Effector CD4-positive, alpha-beta T cell (primary cell): ENCODE data around the gene RAD50.
"Not testable (repeated sequence)": the region's sequence is repeated elsewhere in the genome, so short reads cannot be mapped to it uniquely, and the experiment has no call there.

Source experiments
- DNase-seq: peaks from one replicate; pipeline ENCODE4 v3.0.0-alpha.2; 2020

The RAD50 gene

DNA sequence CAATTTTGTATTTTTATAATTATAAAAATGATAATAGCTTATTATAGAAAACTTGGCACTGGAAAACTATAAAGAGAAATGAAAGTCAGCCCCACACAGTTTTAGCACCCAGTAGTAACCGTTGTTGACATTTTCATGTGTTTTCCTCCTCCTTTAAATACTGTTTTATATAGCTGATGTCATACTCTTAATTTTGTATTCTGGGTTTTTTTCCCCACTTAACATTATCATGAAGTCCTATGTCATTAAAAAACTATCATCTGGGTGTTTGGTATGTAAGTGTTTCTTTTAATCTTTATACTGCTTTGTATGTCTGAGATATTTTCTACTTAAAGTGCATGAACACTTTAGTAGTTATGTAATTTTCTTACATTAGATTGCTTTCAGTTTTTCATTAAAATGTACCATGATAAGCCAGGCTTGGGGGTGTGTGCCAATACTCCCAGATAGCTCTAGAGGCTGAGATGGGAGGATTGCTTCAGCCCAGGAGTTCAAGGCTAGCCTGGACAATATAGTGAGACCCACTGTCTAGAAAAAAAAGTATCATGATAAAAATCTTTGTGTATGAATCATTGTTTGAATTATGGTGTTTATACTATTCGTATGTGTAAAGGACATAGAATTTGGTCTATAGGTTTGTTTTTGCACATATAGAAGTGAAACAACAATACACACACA, 2.7 kb downstream of the RAD50 start:
- DNase-seq, result no peak

DNA sequence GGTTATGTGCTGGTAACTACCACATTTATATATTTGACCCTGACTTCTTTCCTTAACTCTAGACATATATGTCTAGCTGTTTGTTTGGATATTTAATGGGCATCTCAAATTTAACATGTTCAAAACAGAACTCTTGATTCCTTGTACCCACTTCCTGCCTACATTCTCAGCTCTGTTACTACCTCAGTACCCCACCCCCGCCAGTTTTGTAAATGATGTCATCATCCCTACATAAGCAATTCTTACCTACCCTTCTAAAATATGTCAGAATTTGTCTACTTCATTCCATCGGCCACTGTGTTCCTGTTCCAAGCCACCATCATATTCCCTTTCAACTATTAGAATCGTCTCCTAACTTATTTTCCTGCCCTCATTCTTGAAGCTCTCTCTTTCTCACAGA, 4.8 kb downstream of the RAD50 start:
- DNase-seq, result no peak

DNA sequence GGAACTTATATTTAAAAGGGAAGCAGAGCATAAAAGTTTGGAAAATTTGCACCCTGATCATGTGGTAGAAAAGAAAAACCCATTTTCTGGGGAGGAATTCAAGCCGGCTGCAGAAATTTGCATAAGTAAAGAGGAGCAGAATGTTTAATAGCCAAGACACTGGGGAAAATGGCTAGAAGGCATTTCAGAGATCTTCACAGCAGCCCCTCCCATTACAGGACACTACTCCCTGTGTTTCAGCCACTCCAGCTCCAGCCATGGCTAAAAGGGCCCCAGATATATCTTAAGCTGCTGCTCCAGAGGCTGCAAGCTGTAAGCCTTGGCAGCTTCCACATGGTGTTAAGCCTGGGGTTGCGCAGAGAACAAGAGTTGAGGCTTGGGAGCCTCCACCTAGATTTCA, 7.8 kb downstream of the RAD50 start:
- not testable (repeated sequence) for DNase-seq

DNA sequence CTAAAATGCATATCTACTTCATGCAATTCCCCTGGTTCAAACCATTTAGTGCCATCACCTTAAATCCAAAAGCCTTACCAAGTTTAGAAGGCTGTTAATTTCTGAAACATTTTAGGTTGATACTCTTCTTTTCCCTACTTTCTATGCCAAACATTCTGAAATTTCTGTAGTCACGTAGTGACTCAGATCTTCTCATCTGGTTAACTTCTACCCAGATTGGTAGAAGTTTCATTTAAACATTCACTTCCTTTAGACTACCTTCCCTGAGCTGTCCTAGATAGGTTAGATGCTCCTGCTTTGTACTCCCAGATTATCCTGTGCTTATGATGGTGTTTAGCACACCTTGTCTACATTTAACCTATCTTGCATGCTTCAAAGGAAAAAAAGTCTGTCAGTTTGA, 9.9 kb downstream of the RAD50 start:
- DNase-seq, result no peak

DNA sequence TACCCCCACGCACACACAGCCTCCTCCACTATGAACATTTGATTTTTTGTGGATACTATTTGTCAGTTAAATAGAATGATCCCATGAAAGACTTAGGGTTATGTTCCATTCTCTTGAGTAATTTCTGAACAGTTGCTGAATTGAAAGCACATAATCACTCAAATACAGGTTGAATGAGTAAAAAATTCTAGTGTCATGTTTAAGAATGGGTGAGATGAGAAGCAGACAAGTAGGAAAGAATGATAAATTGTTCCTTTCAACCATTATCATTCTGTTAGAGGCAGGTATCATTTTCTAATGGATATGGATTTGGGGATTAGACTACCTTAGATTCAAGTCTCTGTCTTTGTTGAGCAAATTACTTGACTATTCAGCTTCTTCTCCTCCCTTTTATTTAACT, 19.3 kb downstream of the RAD50 start:
- DNase-seq, result no peak

DNA sequence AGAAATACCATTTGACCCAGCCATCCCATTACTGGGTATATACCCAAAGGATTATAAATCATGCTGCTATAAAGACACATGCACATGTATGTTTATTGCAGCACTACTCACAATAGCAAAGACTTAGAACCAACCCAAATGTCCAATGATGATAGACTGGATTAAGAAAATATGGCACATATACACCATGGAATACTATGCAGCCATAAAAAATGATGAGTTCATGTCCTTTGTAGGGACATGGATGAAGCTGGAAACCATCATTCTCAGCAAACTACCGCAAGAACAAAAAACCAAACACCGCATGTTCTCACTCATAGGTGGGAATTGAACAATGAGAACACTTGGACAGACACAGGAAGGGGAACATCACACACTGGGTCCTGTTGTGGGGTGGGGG, 27.8 kb downstream of the RAD50 start:
- not testable (repeated sequence) for DNase-seq

DNA sequence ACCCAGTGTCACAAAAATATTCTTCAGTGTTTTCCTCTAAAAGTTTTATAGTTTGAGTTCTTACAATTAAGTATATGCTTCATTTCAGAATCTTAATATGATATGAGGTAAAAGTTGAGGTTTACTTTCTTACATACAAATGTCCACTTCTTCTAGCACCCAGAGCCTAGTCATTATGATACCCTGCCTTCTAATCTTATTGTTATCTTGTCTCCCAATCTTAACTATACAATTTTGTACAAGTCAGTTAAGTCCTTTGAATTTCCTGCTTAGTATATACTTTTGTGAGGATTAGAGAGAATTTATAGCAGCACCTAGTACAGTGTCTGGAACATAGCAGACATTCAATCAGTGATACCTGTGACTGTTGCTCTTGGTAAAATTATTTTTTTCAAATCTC, 29.3 kb downstream of the RAD50 start:
- no peak for DNase-seq

DNA sequence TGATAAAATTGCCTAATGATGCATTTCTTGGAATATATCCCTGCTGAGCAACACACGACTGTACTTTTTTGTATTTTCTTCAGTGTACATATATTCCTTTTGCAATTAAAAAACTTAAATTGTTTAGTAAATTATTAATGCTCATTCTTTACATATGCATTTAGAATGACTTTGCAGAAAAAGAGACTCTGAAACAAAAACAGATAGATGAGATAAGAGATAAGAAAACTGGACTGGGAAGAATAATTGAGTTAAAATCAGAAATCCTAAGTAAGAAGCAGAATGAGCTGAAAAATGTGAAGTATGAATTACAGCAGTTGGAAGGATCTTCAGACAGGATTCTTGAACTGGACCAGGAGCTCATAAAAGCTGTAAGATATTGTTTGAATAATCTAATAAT, 32.7 kb downstream of the RAD50 start:
- no peak for DNase-seq

DNA sequence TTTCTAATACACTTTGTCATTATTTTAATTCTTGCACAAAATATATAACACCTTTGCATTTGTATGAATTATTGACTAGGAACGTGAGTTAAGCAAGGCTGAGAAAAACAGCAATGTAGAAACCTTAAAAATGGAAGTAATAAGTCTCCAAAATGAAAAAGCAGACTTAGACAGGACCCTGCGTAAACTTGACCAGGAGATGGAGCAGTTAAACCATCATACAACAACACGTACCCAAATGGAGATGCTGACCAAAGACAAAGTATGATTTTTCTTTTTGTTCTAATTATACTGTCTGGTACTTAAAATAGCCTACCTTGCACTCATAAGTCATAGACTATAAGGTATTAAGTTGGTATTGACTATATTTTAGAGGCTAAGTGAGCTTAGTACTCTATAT, 34.4 kb downstream of the RAD50 start:
- DNase-seq, result no peak

DNA sequence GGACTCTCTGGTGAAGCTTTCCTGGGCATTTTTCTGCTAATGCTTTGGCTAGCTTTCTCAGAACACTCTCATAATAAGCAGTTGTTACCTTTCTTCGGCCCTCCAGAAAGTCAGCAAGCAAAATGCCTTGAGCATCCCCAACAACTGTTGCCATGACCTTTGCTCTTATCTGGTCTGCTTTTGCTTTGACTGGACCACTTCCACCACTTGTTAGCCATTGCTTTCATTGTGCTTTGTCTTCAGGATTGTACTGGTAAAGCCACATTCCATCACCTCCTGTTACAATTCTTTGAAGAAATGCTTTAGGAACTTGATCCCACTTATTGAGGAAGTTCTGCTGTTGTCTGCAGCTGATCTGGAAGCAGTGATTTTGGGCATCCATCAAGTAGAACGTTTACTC, 35.7 kb downstream of the RAD50 start:
- no peak for DNase-seq

DNA sequence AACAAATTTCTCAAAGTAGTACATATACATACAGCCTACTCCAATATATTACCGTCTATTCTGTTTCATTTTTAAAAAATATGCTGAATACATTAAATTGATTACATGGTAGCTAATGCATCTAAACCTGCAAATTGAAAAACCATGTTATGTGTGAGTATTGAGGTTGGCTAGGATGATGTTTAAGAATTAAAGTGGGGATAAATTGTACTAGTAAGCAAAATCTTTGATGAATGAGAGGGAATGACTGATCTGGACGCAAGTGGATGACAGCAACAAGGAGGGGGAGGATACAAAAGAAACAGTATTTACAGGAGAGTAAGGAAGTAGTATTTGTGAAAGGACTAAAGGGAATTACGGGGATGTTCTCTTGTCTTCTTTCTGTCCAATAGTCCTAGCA, 37.4 kb downstream of the RAD50 start:
- DNase-seq, result no peak

DNA sequence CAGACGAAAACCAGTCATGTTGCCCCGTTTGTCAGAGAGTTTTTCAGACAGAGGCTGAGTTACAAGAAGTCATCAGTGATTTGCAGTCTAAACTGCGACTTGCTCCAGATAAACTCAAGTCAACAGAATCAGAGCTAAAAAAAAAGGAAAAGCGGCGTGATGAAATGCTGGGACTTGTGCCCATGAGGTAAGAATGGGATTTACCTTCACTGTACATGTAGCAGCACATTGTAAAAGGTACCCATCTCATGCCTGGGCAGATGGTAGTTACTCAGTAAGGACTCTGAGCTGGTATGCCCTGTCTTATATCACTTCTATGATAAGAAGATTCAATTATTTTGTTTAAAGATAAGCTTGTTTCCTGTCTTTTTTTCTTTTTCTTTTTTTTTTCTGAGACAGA, 38.8 kb downstream of the RAD50 start:
- DNase-seq, result no peak

DNA sequence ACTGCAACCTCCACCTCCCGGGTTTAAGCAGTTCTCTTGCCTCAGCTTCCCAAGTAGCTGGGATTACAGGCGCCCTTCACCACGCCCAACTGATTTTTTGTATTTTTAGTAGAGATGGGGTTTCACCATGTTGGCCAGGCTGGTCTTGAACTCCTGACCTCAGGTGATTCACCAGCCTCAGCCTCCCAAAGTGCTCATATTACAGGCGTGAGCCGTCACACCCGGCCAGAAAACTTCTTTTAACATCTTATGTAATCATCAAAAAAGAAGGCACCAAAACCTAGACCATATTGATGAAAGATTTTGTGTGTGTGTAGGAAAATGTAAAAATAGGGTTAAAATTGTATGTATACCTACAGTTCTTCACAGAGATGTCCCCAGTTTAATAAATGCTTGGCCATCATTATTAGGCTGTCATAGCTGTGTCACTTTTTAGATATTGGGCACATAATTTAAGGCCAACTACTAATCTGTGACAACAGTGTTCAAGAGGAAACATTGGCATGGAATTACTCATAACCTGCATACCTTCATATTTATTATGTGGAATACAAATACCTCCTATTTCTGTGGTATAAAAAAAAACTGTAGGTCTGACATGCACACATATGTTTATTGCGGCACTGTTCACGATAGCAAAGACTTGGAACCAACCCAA, 44.4 kb downstream of the RAD50 start:
- no peak for DNase-seq

DNA sequence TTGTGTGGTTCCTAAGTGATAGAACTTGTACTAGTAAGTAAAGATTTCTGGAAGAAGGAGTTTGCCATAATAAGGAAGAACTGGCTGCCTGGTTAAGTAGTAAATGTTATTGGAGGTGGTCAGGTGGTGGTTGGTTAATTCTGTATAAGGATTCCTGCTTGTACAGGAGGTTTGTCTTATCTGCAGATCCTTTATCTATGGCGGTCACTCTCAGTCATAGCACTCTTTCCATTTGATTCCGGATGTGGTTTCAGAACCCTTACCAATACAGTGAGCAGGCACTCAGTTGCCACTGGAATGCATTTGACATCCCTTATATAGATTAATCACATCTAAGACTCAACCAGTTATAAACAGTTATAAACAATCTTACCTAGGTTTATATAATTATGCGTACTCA, 50.3 kb downstream of the RAD50 start:
- no peak for DNase-seq

DNA sequence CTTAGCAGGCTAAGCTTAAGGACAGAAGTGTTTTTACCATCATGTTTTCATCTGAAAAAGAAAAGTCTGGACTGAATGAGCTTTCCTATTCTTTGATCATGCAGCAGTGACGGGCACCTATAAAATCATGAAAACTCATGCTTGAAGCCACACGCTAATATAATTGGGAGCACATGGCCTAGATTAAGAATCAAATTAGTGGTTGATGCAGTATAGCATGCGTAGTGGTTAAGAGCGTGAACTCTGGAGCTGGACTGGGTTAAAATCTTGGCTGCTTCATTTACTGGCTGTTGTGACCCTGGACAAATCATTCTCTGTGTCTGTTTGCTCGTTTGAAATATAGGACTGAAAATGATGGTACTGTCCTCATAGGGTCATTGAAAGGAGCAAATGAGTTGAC, 51.3 kb downstream of the RAD50 start:
- no peak for DNase-seq

DNA sequence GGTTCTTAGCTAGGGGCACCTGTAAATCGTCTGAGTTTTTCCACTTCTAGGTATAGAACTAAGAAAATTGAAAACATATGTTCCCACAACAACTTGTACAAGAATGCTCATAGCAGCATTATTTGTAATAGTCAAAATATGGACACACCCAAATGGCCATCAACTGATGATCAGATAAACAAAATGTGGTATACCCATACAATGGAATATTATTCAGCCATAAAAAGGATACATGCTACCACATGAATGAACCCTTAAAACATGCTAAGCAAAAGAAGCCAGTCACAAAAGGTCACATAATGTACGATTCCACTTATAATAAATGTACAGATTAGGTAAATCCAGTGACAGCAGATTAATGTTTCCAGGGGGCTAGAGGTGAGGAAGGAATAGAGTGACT, 55.2 kb downstream of the RAD50 start:
- DNase-seq, result no peak

DNA sequence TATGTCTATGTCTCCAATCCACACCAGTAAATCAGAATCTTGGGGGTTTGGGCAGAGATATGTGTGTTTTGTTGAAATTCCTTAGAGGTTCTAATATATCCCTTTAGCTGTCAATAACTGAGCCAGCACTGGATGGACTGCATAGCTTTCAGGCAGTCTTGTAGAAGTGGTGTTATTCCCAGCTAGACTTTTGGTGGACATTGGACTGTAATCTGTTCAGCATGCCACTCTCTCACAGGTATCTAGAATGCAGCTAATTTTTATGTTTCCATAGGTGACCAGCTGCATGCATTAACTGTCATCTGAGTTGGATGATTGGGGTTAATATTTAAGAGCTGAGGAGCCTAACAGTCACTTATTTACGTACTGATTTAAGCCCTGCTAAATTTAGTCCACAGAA, 56.1 kb downstream of the RAD50 start:
- DNase-seq, result no peak

DNA sequence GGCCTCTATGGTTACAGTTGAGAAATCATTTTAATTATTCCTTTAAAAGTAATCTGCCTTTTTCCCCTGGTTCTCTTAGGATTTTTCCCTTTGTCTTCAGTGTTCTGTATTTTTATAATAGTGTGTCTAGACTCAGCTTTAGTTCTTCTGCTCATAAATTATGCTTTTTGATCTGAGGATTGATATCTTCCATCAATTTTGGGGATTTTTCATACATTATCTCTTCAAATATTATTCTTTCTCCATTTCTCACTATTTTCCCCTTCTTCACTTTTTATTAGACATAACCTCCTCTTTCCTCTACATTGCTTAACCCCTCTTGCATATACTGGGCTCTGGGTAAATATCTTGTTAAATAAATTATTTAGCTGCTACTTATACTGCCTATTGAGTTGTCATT, 64.9 kb downstream of the RAD50 start:
- DNase-seq, result no peak

DNA sequence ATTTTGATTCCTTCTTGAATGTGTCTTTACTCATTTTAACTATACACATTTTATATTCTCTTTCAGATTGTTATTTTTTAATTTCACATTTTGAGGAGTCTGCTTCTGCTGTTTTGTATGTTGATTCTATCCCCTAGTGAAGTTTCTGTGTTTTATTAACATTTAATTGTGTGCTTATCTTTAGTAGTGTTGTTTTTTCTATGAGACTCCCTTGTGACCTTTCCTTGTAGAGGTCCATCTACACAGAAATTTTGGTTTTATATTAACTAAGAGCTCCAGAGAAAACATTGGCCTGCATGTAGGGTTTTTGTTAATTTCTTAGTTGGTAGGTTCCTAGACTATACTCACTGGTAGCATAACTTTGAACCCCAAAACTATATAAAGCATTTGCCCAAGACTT, 65.8 kb downstream of the RAD50 start:
- DNase-seq, result no peak

DNA sequence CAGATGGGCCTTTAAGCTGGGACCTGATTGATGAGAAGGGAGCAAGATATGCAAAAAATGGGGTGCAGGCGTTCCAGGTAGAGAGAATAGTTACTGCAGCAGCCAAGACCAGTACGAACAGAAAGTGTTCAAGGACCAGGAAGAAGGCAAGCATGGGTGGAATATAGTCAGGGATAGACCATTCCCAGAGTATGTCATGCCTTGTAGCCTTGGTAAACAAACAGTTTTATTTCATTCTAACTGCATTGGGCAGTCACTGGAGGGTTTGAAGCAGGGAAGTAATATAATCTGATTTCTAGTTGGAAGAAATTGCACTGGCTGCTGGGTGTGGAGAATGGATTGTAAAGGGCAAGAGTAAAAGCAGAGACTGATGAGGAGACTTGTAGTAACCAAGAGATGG, 70.7 kb downstream of the RAD50 start:
- DNase-seq, result no peak

DNA sequence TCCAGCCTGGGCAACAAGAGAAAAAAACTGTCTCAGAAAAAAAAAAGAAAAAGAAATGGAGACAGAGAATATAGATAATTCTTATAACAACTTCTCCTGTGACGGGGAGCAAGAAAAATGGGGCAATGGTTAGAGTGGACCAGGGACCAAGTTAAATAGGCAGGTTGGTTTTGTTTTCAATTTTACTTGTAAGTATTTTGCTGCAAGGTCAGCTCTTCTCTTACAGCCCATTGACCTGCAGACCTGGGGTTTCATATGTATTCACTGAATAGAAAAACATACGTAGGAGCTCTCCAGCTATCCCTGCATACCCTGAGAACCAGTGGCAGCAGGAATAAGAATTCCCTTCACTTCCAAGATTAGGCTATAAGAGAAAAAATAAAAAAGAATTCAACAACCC, 72.0 kb downstream of the RAD50 start:
- no peak for DNase-seq

DNA sequence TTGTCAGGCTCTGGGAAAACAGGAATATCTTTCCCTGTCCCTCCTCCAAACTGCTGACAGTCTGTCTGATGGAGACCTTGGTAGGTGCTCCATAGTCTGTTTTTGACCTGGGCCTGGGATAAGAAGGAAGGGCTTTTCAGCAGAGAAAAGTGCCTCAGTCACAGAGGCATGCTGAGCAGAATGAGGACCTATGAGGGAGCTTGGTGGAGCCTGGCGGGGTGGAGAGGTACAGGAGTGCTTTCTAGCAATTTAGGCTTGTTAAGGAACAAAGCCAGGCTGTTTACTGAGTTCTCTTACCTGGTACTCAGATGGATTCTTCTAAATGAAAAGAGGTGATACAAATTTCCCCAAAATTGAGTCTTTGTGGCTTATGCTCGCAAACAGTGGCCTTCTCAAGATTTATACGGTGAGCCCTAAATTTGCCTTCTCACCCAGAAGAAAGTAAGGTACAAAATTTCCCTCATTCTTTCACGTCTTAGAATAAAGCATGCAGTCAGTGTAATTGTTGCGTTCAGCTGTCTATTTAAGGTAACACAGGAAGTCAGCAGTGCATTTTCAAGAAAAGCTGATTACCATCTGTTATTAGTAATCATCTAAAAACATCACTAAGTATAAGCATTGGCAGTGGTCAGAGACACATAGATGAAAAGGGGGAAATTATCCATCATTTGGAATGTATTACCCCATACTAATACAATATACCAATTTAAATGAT, 72.6 kb downstream of the RAD50 start:
- no peak for DNase-seq

DNA sequence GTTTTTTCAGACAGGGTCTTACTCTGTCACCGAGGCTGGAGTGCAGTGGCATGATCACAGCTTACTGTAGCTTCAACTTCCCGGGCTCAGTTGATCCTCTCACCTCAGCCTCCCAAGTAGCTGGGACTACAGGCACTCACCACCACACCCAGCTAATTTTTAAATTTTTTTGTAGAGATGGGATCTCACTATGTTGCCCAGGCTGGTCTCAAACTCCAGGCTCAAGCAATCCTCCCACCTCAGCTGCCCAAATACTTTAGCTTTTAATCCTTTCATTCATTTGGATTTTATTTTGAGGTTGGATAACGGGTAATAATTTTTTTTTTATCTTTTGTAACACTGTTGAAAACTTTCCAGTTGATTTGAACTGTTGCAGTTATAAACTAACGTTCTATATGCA, 76.8 kb downstream of the RAD50 start:
- DNase-seq, result not testable (repeated sequence)

DNA sequence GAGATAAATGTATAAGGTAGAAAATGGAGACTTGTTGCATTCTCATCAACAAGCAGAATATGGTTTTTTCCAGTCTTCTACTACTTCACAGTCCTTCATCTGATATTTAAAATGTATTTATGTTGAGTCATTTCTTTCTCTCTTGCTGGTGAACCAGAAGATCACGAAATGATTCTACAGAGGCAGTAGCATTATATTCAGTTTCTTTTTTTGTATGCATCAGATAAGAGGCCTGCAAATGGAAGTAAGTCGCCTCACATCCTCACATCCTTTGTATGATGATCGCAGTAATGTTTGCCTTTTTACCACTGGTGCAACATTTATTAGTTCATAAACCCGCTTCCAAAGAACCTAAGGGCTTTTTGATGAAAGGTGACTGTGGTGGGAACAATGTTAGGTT, 79.1 kb downstream of the RAD50 start:
- DNase-seq, result no peak
